Measurements from ENCODE around the gene SPESP1. TPM values are rescaled to one million over a fixed set of nuclear protein-coding genes. Genes with fewer than 3 reads are reported as not detected.
"Not testable (repeated sequence)": the region's sequence is repeated elsewhere in the genome, so short reads cannot be mapped to it uniquely, and the experiment has no call there.

SPESP1 gene
- total RNA-seq, 1 donor from 2014 or later: 0.16 TPM

DNA sequence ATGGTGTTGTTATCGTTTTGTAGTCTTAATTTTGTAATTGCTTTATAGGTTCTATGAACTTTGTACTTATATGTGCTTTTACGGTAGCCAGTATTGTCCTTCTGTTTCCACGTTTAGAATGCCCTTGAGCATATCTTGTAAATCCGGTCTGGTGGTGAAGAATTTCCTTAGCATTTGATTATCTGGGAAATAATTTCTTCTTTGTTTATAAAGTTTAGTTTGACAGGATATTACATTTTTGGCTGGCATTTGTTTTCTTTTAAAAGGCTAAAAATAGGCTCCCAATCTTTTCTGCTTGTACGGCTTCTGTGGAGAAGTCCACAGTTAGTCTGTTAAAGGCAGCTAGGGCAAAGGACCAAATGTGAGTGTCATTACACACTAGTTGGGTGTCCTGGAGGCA is 36.7 kb downstream of the SPESP1 start:
- DNase-seq: no peak

DNA sequence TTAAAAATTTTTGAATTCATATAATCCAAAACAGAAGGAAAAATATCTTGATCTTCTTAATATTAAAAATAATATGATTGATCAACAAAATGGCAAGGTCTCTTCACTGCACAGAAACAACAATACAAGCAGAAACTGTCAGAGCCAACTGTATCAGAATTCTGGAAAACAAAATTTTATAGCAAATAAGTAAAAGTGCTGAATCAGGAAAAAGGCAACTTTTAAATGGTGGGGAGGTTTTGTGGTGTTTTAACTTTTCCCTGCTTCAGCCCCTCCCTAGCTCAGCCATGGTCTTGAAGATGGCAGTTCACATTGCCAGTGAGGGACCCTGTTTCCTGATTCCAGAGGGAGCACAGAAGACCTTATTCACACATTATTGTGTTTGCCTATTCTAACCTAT is 37.6 kb downstream of the SPESP1 start:
- no peak for DNase-seq

DNA sequence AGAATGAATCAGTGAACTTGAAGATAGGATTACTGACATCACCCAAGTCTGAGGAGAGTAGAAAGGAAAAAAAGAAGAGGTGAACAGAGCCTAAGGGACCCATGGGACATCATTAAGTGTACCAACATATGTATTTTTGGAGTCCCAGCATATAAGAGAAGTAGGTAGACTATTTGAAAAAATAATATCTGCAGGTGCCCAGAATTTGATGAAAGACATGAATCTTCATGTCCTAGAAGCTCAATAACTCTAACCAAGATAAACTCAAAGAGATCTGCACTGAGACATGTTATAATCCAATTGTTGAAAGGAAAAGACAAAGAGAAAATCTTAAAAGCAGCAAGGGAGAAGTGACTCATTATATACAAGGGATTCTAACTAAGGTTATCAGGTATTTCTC is 39.0 kb downstream of the SPESP1 start:
- DNase-seq: no peak

DNA sequence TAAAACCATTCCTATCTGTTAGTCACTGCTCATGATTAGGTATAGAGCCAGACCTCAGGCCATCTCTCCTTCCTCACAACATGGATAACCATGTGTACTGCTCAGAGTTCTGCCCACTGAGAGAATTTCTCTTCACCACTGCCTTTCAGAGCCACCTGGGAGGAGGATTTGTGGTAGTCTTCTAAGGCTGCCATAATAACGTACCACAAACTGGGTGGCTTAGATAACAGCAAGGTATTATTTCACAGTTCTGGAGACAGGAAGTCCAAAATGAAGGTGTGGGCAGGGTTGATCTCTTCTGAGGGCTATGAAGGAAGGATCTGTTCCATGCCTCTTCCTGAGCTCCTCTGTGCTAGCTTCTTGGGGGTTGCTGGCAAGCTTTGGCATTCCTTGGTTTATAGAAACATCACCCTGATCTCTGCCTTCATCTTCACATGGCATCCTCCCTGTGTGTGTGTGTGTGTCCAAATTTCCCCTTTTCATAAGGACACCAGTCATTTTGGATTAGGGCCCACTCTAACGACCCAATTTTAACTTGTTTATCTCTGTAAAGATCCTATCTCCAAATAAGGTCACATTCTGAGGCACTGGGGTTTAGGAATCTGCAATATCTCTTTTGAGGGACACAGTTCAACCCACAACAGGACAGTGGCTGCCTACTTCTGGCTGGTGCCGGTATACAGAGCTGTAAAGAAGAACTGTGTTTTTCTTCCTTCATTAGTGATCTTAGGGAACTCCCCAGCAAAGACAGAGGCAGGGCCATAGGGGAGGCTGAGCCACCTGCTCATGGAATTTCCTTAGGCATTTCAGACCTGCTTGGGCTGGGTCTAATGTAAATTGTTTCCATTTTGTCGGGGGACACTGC is 42.1 kb downstream of the SPESP1 start:
- DNase-seq: no peak

DNA sequence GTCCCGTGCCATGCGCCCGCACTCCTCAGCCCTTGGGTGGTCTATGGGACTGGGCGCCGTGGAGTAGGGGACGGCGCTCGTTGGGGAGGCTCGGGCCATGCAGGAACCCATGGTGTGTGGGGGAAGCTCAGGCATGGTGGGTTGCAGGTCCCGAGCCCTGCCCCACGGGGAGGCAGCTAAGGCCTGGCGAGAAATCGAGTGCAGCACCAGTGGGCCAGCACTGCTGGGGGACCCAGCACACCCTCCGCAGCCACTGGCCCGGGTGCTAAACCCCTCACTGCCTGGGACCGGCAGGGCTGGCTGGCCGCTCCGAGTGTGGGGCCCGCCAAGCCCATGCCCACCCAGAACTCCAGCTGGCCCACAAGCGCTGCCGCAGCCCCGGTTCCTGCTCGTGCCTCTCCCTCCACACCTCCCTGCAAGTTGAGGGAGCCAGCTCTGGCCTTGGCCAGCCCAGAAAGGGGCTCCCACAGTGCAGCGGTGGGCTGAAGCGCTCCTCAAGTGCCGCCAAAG is 45.4 kb downstream of the SPESP1 start:
- DNase-seq: not testable (repeated sequence)

DNA sequence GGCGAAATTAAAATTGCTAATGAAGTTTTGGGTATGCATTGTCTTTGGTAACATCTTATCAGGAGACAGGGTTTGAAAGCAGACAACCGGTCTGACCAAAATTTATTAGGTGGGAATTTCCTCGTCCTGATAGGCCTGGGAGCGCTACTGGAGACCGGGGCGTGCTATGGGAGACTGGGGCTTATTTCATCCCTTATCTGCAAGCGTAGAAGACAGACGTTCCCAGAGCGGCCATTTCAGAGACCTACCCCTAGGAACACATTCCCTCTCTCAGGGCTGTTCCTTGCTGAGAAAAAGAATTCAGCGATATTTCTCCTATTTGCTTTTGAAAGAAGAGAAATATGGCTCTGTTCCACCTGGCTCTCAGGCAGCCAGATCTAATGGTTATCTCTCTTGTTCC is 47.1 kb downstream of the SPESP1 start:
- DNase-seq: not testable (repeated sequence)

DNA sequence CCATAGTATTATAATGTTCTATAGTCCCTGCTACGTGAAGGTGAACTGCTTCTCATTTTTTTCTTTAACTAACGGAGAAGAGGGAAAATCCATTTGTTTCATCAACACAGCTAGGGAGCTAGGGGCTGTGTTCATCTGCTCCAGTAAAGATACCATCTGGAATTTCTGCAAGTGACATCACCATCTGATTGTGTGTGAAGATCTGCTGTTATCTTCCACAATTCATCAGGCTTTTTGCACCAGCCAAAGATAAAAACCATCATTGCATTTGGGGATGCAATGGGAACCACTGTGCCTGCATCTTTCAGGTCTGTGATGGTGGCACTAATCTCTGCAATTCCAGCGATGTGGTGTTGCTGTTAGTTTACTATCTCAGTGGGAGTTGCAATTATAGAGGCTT is 48.7 kb downstream of the SPESP1 start:
- DNase-seq: no peak

DNA sequence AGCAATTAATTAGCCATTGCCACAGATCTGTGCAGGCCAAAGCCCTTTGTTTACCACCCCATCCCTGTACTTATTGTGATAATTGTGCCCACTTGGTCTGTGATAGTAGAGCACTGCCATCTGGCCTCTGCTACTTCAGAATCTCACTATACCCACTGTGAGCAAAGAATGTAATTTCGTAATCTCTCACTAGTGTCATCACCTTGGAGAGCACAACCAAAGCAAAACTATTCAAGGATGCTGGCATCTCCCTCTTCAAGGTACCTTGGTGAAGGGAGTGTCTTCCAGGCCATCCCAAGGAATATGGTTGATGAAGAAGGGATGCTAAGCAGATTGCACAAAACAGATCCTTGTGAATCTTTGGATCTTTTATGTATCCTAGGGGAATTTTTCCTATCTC is 49.5 kb downstream of the SPESP1 start:
- DNase-seq: no peak

DNA sequence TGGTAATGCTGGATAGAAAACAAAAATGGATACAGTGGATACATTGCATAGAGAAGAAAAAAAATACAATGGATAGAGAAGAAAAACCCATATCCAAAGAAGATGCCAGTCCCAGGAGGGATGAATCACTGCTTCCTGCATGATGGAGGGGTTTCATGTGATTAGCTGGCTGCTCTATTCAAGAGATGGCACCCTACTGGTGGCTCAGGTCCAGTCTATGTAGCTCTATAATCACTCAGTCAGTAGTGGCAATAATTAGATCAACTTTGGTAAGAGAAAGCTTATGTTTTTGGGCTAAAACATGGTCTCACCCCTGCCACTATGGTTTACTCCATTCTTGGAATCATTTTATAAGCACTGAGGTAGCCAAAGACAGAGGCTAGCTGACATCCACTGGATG is 50.5 kb downstream of the SPESP1 start:
- no peak for DNase-seq

DNA sequence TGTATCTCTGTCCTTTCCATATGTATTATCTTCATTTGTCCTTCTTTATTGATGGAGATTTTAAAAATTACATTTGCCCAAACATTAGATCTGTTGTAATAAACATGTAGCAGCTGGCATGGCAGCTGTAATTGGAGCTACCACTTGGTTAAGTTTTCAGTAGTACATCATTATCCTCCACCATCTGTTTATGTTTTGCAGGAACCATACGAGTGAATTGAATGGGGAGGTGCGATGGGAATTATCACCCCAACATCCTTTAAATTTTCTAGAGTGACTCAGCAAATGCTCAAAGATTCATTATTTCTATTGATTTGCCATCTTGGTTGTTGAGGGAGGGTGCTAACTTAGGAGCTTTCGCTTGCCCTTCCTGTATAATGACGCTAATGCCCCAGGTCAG is 51.6 kb downstream of the SPESP1 start:
- DNase-seq: no peak

DNA sequence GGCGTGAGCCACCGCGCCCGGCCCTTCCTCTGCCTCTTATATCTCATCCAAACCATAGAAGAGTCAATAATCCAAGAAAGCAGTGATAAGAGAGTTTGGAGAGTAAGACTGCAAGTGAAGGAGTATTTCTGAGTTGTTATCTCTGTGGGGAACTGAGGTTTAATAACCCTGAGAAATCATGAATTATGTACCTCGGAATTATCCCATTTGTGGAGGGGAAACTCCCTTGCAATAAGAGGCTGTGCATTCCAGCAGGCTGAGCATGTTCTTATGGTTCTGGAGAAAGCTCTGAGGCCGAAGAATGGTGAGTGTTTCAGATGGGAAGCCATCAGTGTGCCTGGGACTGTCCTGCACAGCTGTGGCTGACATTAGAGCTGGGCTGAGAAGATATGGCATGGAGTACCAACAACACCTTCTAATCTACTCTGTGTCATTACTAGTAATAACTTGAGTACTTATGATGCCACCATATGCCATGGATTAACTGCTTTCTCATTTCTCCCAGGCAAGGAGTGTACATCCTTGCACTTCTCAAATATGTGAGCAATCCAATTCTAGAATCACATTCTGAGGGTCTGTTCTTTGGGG is 52.7 kb downstream of the SPESP1 start:
- DNase-seq: no peak

DNA sequence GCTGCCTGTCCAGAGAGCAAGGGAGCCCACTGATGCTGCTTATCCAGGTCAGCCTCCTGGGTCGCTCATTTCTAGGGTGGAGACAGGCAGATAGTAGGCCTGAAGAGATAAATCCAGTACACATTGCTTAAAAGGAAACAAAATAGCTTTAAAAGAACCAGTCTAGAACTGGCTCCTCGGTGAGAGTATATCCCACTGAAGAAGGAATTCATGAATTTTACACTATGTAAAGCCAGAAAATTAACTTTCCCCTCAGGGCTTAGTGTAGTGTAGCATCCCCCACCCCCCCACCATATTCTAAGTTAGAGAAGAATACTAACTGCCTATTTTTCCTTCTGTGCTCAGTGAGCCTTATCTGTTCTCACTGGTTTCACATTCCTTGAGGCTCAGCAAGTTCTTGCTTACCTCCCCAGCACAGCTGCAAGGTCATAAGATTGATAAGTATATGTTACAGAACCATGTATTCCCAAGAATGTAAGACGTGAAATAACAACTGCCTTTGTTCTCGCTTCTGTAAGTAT is 53.7 kb downstream of the SPESP1 start:
- DNase-seq: no peak

DNA sequence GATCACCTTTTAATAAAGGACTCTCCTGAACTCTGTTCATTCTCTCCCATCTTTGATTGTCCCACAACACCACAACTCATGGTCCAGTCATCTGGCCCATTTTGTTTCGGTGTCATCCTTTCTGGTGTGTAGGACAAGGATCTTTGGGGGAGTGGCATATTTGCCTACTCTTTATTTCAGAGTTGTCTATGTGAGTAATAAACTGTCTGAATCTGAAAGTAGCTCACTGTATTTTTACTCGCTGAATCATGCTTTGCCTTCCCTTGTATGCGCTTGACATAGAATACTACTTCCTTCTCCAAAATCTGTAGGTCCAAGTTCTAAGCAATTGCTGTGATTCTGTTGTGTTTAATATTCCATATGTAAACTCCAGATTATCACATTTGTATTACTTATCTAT is 54.3 kb downstream of the SPESP1 start:
- no peak for DNase-seq

DNA sequence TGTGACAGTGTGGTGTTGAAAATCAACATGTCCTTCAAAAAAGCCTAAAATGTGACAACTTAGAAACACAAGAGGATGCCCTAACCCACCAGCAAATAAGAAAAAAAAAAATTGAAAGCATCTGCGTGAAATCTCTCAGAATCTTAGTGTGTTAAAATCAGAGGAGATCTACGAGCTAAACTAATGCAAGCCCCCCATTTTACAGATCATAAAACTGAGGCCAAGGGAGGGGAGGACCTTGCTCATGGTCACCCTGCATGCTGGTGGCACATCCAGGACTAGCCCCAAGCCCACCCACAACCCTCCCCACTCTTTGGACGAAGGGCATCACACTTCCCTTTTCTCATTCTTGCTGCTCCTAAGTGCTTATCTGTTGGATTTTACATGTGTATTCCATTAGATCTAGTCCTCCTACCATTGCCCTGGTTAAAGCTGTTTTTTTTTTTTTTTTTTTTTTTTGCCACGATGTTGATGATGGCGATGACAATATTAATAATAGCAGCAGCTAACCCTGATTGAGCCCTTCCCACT is 55.1 kb downstream of the SPESP1 start:
- DNase-seq: no peak

DNA sequence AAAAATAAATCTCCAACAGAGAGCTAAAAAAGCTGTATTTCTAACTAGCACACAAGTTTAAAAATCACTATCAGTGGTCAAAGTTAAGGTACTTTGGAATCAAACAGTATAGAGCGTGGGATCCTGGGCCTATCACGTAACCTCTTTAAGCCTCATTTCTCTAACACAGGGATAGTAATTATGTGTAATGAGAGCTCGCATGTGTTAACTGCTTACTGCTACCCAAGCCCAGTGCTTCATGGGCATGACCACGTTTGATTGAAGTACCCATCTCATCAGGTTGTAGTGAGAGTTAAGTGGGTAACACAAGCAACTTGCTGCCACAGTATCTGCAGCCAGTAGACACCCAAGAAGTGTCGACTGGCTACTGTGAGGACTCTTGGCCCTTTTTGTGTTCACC is 56.0 kb downstream of the SPESP1 start:
- DNase-seq: no peak

DNA sequence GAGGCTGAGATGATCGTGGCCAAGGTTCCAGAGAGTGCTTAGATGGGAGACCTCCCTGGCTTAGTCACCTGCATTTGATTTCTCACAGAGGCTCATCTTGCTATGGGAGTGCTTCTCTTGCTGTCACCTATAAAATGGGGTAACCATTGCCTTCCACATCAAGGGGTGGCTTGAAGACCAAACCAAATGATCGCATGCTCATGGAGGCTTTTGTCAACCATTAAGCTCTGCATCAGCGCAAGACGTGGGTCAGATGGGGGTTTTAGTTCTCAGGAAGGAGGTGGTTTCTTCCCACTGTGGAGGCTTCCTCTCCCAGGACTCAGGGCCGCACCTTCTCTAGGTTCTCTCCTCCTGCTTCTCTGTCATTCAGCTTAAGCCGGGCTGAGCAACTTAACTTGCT is 56.8 kb downstream of the SPESP1 start:
- DNase-seq: no peak

DNA sequence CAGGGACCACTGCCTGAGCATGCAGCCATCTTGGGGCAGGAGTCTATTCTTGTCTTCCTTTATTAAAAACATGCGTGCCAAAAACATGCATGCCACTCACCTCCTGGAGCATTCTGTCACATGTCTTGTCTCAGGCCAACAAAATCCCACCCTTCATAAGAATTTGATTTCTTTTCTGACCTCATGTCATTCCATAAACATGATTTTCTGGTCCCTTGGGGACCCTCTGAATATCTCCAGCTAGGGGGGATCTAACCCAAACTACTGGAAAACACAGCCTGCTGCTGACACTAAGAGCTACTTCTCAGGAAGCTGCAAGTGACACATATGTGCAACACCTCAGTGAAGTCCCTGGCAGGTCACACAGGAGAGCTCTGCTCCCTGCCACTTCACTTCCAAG is 57.4 kb downstream of the SPESP1 start:
- DNase-seq: no peak

DNA sequence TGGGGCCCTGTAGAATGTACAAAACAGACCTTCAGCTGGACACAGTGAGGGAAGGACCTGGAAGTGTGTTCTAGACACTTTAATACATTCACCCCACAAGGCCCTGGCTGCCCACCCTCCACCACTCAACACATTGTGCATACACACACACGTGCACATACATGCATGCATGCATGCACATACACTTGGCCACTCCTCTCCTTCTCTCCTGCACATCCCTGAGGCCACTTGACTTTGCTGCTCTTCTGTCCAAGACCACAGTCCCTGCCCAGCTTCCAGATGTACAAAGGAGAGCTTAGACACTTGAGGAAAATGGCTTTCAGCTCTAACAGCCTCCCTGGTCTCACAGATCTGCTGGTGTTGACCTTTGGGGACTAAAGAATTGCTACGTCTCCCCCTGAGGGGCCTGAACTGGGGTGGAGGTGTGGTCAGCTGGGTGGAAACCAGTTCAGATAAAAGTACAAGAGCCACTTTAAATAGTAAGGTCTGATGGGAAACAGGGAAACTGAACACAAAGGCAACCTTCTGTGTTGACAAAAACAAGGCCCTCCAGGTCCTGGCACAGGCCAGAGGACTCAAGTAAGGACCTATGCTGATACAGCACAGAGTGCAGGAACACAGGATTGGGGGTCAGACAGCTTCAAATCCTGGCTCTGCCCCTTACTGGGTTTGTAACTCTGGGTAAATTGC is 59.4 kb downstream of the SPESP1 start:
- no peak for DNase-seq

DNA sequence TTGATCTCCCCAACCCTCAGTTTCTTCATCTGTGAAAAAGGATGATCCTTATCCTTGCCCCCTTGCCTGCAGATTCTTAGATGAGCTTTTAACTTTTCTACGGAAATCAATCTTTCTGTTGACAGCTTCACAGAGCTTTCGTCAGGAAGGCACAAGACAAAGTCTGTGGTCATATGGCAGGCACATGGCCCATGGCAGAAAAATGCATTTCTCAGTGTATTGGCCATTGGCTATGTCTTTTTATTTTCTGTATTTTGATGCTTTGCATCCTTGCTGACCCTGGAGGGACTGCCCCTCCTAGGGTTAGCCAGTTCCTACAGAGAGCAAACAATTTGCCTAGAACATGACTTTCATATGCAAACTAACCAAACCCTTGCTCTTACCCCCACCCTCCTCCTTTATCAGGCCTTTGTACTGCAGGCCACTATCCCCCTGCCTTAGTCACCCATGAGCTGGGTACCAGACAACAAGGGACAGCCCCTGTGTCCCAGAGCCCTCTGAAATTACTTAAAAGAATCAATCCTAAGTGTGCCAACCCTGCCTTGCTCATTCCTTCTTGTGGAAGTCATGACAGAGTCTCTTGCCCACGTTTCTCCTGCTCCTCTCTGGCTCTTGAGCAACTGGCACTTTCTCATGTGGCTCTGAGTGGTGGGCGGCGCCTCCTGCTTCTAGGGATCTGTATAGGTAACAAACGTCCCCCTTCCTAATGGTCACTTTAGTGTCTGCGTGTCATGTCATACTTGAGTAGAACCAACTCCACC is 60.1 kb downstream of the SPESP1 start:
- DNase-seq: no peak

DNA sequence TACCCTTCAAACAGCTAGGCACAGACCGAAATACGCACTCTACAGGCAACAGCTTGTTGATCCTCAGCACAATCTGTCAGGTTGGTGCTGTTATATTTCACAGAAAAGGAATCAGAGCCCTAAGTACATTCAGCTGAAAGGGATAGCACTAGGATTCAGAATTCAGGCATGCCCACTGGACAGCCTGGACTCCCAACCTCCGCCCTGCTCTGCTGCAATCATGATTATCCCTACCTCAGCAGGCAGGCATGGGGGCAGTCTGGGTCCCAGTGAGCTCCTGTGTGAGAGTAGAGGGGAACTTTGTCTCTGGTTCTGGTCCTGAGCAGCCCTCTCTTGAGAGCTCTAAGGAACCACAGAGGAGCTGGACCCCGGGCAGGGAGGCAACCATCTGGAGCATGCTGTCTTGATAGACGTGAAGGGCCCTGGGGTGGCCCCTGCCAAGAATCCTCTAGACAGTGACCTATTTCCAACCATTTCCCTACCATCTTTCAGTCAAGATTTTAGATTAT is 60.7 kb downstream of the SPESP1 start:
- no peak for DNase-seq

DNA sequence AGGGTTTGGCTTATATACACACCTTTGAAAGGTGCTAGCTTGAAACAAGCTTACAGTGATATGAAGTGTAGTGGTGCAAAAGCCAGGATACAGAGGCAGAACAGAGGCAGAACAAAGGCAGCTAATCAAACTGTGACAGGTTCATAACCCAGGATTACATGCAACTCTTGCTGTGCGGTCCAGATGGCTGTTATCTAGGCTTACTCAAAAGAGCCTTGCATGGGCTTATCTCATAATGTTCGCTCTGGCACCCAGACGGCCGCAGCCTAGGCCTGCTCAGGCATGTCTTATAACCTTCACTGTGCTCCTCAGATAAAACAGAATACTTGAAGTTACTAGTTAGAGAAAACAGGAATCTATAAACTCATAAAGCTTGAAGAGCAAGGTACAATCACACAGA is 61.4 kb downstream of the SPESP1 start:
- no peak for DNase-seq

DNA sequence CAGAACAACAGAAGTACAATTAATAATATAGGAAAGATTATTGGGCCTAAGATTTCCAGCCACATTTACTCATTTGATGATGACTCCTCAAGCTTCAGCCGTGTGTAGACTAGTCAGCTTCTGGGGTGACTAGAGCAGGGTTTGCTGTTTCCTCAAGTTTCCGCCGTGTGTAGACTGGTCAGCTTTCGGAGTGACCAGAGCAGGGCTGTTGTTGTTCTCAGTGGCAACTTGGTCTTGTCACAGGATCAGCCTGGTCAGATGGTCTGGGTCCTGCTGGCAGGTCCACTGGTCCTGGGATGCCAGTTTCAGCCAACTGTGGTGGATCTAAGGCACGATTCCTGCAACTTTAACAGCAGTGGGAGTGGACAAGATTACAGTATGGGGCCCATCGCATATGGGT is 62.4 kb downstream of the SPESP1 start:
- DNase-seq: no peak

All from occipital lobe (tissue), 2 donors.